VCaP (cell line): ENCODE results near the gene RARG.
A peak's percentile ranks its signal among the peaks of the same experiment; 100 is the strongest.

ENCODE experiments used
- H3K27ac ChIP-seq: fragments of 450-650 bp; 2 replicates; pipeline ENCODE4 v1.5.1; 2017
- CTCF ChIP-seq: fragments of 450-650 bp; conservative IDR thresholded peaks from 2 replicates; pipeline ENCODE4 v1.5.1; 2017; ENCODE audit warnings: mild to moderate bottlenecking, moderate library complexity

RARG gene

DNA sequence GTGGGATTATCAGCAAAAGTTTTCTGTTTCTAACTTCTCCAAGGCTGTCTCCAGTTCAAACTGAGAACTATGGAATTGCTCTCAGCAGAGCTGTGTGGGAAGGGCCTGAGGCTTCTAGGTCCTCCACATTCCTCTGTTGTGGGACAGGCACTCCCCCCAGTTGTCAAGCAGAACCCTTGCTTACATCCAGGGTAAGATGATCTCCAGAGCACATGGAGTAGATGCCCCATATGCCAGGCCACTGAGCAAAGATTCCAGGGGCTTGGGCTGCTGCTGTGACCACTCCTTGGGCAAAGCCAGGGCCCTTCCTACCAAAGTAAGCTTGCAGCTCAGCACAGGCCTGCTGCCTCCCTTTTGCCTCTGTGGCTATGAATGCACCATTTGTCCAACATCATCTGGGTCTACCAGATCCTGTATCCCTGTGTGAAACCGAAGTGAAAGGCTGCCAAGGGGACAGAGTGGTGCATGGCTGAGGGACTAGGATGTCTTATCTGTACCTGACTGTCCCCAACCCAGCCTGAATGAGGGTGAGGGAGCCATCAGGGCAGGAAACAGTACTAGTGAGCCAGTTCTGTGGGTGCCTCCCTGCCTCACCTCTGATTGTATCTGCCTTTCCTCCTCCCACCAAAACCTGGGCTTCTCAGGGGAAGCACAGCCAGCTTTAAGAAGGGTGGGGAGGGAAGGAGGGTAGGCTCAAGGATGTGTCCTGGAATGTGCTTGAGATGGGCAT is 23.0 kb upstream of the RARG start:
- TF ChIP-seq CTCF = no peak
- no peak overlapping the region for H3K27ac ChIP-seq

- H3K27ac ChIP-seq = peak overlapping the region; percentile 88
- TF ChIP-seq CTCF = no peak
Observed at GRCh38 chr12:53253298-53253697, 21.3 kb upstream of the RARG start.

DNA sequence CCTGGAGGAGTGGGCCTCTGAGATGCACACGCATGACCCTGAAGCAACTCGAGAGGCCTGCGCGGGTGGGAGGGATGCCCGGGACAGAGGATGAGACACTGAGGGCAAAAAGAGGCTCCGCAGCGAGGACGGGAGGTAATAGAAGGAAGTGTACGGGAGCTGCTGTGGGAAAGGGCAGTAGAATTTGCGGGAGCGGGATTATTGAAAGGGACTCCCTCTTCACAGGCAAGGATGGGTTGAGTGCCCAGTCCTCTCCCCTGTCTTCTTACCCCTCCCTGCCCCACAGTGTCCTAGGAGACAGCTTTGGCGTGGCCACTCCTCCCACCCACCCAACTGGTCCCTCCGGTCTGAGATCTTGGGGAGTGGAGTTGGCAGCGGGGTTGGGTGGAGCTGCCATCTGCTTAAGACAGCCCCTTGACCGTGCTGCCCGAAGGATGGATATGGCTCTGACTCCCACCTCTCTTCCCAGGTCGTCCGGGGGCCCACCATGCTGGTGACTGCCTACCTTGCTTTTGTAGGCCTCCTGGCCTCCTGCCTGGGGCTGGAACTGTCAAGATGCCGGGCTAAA is 20.4 kb upstream of the RARG start:
- peak overlapping the region; percentile 88 for H3K27ac ChIP-seq
- TF ChIP-seq CTCF = no peak; the same call in 1 of the 2 replicates

- peak overlapping the region; percentile 88 for H3K27ac ChIP-seq
- peak; percentile 51 for TF ChIP-seq CTCF
Observed at GRCh38 chr12:53251477-53252348, 19.7 kb upstream of the RARG start.

GRCh38 chr12:53245286-53245685 is 13.3 kb upstream of the RARG start:
- no peak for TF ChIP-seq CTCF
- H3K27ac ChIP-seq = no peak overlapping the region

DNA sequence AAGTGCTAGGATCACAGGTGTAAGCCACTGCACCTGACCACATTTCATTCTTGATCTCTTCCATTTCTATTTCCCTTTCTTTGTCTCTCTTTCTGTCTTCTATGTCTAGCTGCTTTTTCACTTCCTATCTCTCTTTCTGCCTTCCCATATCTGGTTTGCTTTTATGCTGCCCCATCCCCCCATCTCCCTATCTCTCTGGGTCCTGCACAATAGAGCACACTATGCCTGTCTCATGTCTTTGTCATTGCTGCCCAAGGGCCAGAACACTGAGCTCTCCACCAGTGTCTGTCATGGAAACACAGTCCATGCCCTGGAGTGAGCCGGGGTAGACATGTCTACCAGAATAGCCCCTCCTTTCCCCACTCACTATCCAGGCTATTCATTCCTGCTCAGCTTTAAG is 12.3 kb upstream of the RARG start:
- TF ChIP-seq CTCF = no peak

DNA sequence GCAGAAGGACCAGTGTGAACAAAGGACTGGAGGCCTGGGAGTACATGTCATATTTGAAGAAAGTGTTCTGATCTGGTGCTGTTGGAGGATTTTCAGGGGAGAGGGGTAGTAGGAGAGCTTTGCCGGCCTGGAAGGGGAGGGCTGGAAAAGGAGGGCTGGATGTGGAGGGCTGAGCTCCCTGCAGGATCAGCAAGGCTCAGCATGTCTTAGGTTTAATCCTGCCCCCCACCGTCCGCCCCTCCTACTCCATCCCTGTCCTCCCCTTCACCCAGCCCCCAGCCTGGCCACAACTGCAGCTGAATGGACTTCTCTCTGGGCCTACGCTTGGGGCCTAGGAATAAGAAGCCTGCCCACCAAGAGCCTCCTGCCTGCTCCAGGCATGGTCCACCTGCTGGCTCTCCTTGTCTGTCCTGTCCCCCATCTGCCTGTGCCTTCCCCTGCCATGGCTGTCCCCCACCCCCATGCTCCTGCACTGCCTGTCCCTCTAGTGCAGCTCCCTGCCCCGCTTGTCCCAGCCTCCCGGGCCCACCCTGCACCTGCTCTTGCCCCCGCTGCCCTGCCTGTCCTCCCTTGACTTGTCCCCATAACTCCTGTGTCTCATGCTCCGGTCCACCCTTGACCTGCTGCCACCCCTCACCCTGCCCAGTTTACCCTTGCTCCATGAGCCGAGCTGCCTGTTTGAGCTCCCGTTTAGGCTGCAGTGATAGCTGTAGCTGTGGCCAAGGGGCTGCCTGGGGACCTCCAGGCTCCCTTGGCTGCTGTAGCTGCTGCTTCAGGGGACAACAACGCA is 9.8 kb upstream of the RARG start:
- TF ChIP-seq CTCF = no peak
- H3K27ac ChIP-seq = no peak overlapping the region

More for the DNA sequence above, 12.3 kb upstream of the RARG start:
- H3K27ac ChIP-seq = no peak overlapping the region
